ENCODE data around the gene CDH15. TPM values are rescaled to one million over a fixed set of nuclear protein-coding genes. Genes with fewer than 3 reads are reported as not detected.
A peak's percentile ranks its signal among the peaks of the same experiment; 100 is the strongest.

Gene CDH15
- total RNA-seq, 3 donors from 2014 or later: not detected

DNA sequence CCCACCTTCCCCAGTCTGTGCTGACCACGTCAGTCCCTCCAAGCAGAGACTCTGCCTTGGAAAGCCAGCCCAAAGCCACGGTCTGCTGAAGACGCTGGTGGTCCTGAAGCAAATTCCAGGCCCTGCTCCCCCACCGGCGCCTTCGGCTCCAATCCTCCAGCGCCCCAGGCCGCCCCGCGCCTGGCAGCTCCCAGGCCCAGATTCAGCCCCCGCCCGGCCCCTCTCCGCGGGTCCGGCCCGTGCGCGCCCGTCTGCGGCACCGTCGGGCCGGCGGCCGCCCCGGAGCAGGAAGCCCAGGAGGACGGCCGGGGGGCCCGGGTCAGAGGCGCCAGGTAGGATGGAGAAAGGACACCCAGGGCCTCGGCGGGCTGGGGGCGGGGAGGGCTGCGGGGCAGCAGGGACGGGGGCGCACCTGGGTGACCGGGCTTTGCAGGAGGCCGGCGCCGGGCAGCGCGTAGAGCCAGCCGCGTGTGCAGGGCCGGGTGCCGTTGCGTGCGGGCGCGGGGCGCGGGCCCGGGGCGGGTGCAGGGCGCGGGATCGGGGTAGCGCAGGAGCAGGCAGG, 29.4 kb downstream of the CDH15 start:
- TF ChIP-seq POLR2A (IDR thresholded peaks at IDR 0.05) (no peak), POLR2AphosphoS5 (IDR thresholded peaks at IDR 0.05) (no peak)
- TF ChIP-seq, protein P1, sequence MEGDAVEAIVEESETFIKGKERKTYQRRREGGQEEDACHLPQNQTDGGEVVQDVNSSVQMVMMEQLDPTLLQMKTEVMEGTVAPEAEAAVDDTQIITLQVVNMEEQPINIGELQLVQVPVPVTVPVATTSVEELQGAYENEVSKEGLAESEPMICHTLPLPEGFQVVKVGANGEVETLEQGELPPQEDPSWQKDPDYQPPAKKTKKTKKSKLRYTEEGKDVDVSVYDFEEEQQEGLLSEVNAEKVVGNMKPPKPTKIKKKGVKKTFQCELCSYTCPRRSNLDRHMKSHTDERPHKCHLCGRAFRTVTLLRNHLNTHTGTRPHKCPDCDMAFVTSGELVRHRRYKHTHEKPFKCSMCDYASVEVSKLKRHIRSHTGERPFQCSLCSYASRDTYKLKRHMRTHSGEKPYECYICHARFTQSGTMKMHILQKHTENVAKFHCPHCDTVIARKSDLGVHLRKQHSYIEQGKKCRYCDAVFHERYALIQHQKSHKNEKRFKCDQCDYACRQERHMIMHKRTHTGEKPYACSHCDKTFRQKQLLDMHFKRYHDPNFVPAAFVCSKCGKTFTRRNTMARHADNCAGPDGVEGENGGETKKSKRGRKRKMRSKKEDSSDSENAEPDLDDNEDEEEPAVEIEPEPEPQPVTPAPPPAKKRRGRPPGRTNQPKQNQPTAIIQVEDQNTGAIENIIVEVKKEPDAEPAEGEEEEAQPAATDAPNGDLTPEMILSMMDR (IDR thresholded peaks at IDR 0.05): no peak
- Histone ChIP-seq H3K27ac (no peak overlapping the region), H3K4me1 (peaks cover 0 to 9% of the 10 kb centered on the region in 2 donors), H3K9me3 (no peaks in the 10 kb centered on the region), H3K4me3 (peak overlapping the region in 2 of 3 donors; percentile 45 to 68), H3K27me3 (peaks cover 6 to 48% of the 10 kb centered on the region in 2 donors), H3K36me3 (no peaks in the 10 kb centered on the region)
- intact Hi-C loops (cut with DNase I; ENCODE audit: low total_unique reads): no loop called here
- DNase-seq (ENCODE audit: low spot score in 2 of 2): no peak

DNA sequence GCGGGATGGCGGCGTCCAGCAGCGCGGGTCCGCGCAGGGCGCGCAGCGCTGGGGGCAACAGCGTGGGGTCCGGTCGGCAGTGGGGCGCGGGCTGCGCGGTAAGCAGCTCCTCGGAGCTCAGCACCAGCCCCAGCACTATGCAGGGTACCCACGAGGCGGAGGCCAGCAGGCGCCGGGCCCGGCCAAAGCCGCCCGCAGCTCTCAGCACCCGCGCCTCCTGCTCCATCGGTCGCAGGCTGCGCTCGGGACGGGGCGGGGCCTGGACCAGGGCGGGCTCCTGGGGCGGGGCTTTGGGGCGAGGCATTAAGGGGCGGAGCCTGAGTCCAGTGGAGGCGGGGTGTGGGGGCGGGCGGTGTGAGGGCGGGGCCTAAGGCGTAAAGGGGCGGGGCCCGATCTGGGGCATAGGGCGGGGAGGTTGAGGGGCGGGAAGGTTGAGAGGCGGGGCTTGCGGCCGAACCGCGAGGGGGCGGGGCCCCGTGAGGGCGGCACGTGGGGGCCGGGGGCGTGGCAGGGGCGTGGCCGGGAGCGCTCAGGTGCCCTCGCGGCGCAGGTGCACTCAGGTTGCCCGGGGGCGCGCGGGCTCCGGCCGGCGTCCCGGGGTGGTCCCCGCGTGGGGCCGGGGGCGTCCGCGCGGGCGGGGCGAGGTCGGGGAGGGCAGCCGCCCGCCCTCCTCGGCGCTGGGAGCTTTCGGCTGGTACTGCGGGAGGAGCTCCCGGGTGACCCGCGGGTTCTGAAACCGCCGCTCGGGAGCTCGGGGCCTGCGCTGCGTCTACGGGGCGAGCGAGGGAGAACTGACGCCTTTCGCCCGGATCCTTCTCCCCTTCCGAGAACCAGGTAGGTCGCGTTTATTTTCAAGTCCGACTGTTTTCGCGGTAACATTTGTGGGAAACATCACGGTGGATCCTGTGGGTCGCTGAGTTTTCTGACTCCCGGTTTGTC, 30.2 kb downstream of the CDH15 start:
- TF ChIP-seq, protein P1 (IDR thresholded peaks at IDR 0.05): no peak
- no peak for TF ChIP-seq POLR2A (IDR thresholded peaks at IDR 0.05)
- TF ChIP-seq POLR2AphosphoS5 (IDR thresholded peaks at IDR 0.05): no peak
- peaks cover 0 to 9% of the 10 kb centered on the region in 2 donors for H3K4me1 ChIP-seq
- H3K9me3 ChIP-seq: no peaks in the 10 kb centered on the region
- intact Hi-C loops (cut with DNase I; ENCODE audit: low total_unique reads): no loop called here
- no peak overlapping the region for H3K27ac ChIP-seq
- peak overlapping the region; percentile 3 to 68 (median 45) for H3K4me3 ChIP-seq
- no peaks in the 10 kb centered on the region for H3K36me3 ChIP-seq
- DNase-seq (ENCODE audit: low spot score in 2 of 2): peak; percentile 59 to 92
- H3K27me3 ChIP-seq: peaks cover 6 to 48% of the 10 kb centered on the region in 2 donors

DNA sequence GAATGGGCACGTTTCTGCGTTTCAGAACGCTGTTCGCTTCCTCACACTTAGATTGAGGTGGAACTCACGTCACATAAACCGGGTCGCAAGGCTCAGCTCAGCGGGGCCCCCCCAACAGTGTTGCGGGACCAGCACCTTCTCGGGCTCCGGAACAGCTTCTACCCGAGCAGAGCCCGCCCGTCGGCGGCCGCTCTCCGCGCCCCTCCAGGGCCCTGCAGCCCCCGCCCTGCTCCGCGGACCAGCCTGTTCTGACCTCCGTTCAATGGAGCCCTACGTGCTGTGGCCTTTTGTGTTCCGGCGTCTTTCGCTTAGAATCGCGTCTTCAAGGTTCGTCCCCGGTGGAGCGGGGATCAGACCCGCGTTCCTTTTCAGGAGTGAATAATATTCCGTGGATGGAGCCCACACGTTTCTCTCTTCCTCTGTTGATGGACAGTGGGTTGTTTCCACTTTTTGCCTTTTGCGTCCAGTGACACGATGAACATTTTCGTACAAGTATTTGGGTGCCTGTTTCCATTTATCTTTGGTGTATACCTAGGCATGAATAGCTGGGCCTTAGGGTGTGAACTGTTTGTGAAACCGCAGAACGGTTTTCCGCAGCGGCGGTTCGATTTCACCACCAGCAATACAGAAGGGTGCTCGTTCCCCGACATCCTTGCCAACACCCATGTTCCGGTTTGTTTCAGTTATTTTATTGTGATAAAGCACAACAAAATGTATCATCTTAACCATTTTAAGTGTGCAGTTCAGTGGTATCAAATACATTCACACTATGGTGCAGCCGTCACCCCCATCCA, 31.1 kb downstream of the CDH15 start:
- Histone ChIP-seq H3K36me3 (no peaks in the 10 kb centered on the region), H3K4me3 (peak overlapping the region in 2 of 3 donors; percentile 45 to 68), H3K27ac (no peak overlapping the region), H3K4me1 (peaks cover 0 to 9% of the 10 kb centered on the region in 2 donors), H3K9me3 (no peaks in the 10 kb centered on the region), H3K27me3 (peaks cover 6 to 47% of the 10 kb centered on the region in 2 donors)
- no peak for DNase-seq (ENCODE audit: low spot score in 2 of 2)
- TF ChIP-seq, protein P1 (IDR thresholded peaks at IDR 0.05): no peak
- TF ChIP-seq POLR2AphosphoS5 (IDR thresholded peaks at IDR 0.05): no peak
- TF ChIP-seq POLR2A (IDR thresholded peaks at IDR 0.05): no peak
- intact Hi-C loops (cut with DNase I; ENCODE audit: low total_unique reads): no loop called here

DNA sequence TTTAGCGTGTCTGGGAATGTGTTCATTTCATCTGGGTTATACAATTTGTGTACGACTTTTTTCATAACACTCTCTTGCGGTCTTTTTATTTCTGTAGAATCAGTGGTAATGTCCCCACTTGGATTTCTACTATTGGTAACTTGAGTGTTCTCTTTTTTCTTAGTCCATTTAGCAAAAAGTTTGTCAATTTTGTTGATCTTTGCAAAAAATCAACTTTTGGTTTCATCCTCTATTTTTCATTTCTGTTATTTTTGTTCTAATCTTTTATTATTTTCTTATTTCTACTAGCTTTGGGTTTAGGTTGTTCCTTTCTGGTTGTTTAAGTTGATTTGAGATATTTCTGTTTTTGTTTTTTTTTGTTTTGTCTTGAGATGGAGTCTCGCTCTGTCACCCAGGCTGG, 36.4 kb downstream of the CDH15 start:
- Histone ChIP-seq H3K27ac (no peak overlapping the region), H3K4me1 (no peaks in the 10 kb centered on the region), H3K9me3 (no peaks in the 10 kb centered on the region), H3K4me3 (no peak overlapping the region), H3K36me3 (no peaks in the 10 kb centered on the region), H3K27me3 (peaks cover 0 to 6% of the 10 kb centered on the region in 2 donors)
- TF ChIP-seq, protein P1 (IDR thresholded peaks at IDR 0.05): no peak
- no peak for TF ChIP-seq POLR2AphosphoS5 (IDR thresholded peaks at IDR 0.05)
- no peak for TF ChIP-seq POLR2A (IDR thresholded peaks at IDR 0.05)
- intact Hi-C loops (cut with DNase I; ENCODE audit: low total_unique reads): no loop called here
- no peak for DNase-seq (ENCODE audit: low spot score in 2 of 2)
